ENCODE measurements around the gene CNTF.

DNA sequence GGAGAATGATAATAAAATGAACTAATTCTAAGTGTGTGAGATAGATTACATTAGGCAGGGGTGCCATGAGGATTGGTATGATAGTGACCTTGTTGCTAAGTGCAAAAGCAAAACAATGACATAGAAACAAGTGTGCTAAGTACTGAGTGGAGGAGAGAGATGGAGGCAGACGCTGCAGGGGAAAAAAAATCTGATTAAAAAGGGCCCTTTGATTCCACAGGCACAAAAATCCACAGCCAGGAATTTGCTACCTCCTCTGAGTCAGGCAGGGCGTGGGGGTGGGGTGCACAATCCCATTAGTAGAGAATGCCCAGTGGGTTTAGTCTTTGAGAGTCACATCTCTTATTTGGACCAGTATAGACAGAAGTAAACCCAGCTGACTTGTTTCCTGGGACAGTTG lies at the start of gene CNTF:
- TF ChIP-seq, protein P1, sequence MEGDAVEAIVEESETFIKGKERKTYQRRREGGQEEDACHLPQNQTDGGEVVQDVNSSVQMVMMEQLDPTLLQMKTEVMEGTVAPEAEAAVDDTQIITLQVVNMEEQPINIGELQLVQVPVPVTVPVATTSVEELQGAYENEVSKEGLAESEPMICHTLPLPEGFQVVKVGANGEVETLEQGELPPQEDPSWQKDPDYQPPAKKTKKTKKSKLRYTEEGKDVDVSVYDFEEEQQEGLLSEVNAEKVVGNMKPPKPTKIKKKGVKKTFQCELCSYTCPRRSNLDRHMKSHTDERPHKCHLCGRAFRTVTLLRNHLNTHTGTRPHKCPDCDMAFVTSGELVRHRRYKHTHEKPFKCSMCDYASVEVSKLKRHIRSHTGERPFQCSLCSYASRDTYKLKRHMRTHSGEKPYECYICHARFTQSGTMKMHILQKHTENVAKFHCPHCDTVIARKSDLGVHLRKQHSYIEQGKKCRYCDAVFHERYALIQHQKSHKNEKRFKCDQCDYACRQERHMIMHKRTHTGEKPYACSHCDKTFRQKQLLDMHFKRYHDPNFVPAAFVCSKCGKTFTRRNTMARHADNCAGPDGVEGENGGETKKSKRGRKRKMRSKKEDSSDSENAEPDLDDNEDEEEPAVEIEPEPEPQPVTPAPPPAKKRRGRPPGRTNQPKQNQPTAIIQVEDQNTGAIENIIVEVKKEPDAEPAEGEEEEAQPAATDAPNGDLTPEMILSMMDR (IDR thresholded peaks at IDR 0.05) = no peak
- TF ChIP-seq POLR2A (IDR thresholded peaks at IDR 0.05) = no peak
